Lower lobe of right lung (tissue), 2 donors: ENCODE data around the gene GTF3C5. TPM values are rescaled to one million over a fixed set of nuclear protein-coding genes. Genes with fewer than 3 reads are reported as not detected.

Experiments used
- ATAC-seq, 2 donors: fragments of 200-7000 bp; cut with Tn5 transposase; one replicate each; pipeline ENCODE4 v1.9.1; 2020 to 2022; ENCODE audit warnings: mild to moderate bottlenecking in 2 of 2, moderate library complexity in 2 of 2
- DNase-seq: peaks from one replicate; pipeline ENCODE4 v3.0.0-alpha.2; 2020
- H3K27ac ChIP-seq: fragments of 200-600 bp; one replicate; pipeline ENCODE4 v1.8.0; 2022
- H3K27me3 ChIP-seq: fragments of 200-600 bp; one replicate; pipeline ENCODE4 v1.8.0; 2022; ENCODE audit warnings: low read depth
- H3K36me3 ChIP-seq: fragments of 200-600 bp; one replicate; pipeline ENCODE4 v1.8.0; 2022; ENCODE audit warnings: mild to moderate bottlenecking
- H3K4me1 ChIP-seq: fragments of 200-600 bp; one replicate; pipeline ENCODE4 v1.8.0; 2022
- H3K4me3 ChIP-seq: fragments of 200-600 bp; one replicate; pipeline ENCODE4 v1.8.0; 2022; ENCODE audit warnings: mild to moderate bottlenecking
- H3K9me3 ChIP-seq: fragments of 200-600 bp; one replicate; pipeline ENCODE4 v1.8.0; 2022
- intact Hi-C: fragments of 100-400 bp; cut with DNase I; formaldehyde crosslinking; loops from one replicate; pipeline ENCODE4 v1.11.0; 2022
- total RNA-seq: library from RNA; stranded (reverse); fragmentation: NEBNext Ultra II Directional; extraction: Animal tissue kit (Norgen Biotek cat#: 25700); gene quantifications from one replicate; pipeline ENCODE4 v1.2.1, GENCODE V29; 2021
- TF ChIP-seq, protein P1 (sequence below): fragments of 200-600 bp; IDR thresholded peaks from one replicate; pipeline ENCODE4 v1.8.0; 2022; ENCODE audit warnings: antibody characterized with exemption, mild to moderate bottlenecking
- donor health status: DM: no; HTN: yes; CAD: no; lungs with severe emphysema.

Gene GTF3C5
- total RNA-seq, 1 donor from 2014 or later, result 44.8 TPM

DNA sequence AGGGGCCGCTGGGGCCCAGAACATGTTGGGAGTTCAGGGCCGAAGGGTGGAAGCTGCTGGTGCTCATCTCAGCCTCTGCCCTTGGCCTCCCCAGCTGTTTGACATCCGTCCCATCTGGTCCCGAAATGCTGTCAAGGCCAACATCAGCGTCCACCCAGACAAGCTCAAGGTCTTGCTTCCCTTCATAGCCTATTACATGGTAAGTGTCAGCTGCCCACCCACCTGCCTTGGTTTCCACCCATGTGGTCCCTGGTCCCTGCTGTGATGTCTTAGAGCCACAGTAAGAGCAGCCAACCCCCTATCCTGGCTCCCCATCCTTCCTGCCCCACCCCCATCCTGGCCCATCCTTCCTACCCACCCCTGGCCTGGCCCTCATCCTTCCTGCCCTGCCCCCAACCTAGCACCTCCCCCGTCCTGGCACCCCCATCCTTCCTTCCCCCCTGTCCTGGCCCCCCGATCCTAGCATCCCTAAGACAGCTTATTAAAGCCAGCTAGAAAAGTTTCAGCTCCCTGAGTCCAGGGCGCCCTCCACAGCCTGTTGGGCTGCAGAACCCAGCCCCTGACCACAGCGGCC lies 21.3 kb downstream of the GTF3C5 start:
- TF ChIP-seq, protein P1, sequence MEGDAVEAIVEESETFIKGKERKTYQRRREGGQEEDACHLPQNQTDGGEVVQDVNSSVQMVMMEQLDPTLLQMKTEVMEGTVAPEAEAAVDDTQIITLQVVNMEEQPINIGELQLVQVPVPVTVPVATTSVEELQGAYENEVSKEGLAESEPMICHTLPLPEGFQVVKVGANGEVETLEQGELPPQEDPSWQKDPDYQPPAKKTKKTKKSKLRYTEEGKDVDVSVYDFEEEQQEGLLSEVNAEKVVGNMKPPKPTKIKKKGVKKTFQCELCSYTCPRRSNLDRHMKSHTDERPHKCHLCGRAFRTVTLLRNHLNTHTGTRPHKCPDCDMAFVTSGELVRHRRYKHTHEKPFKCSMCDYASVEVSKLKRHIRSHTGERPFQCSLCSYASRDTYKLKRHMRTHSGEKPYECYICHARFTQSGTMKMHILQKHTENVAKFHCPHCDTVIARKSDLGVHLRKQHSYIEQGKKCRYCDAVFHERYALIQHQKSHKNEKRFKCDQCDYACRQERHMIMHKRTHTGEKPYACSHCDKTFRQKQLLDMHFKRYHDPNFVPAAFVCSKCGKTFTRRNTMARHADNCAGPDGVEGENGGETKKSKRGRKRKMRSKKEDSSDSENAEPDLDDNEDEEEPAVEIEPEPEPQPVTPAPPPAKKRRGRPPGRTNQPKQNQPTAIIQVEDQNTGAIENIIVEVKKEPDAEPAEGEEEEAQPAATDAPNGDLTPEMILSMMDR, result no peak
- intact Hi-C loops, result no loop called here
- Histone ChIP-seq H3K27ac (no peak overlapping the region), H3K27me3 (no peaks in the 10 kb centered on the region), H3K4me3 (no peak overlapping the region), H3K9me3 (no peaks in the 10 kb centered on the region), H3K4me1 (no peaks in the 10 kb centered on the region), H3K36me3 (peaks cover 99% of the 10 kb centered on the region)
- ATAC-seq (no peak), DNase-seq (peak; percentile 34)

DNA sequence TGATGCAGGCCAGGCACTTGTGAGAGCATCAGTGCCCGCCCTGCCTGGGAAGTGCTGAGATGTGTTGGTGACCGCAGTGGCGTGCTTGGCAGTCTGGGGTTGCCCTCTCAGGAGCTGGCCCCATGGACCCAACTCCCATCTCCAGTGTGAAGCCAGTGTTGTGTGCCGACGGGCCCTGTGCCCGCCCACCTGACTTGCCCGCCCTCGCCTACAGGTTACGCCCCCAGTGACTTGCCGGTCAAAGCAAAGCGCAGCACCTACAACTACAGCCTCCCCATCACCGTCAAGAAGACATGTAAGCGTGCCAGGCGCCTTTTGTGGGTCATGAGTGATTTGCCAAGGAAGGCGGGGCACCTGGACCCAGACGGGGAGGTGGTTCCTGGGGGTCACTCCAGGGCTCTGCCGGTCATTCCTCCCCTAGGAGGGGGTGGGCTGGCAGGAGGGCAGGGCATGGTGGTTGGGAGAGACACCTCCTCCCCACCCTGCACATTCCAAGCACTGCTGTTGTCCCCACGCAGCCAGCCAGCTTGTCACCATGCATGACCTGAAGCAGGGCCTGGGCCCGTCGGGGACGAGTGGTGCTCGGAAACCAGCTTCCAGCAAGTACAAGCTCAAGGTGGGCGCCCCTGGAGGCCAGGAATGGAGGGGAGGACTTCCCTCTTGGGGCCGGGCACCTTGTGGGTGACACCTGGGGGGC lies 23.5 kb downstream of the GTF3C5 start:
- ATAC-seq, result no peak
- Histone ChIP-seq H3K4me1 (peaks cover under 1% of the 10 kb centered on the region), H3K36me3 (peaks cover 92% of the 10 kb centered on the region), H3K27ac (no peak overlapping the region), H3K4me3 (no peak overlapping the region), H3K27me3 (no peaks in the 10 kb centered on the region), H3K9me3 (no peaks in the 10 kb centered on the region)
- peak; percentile 35 for DNase-seq
- intact Hi-C loops, result no loop called here
- TF ChIP-seq, protein P1, result no peak

DNA sequence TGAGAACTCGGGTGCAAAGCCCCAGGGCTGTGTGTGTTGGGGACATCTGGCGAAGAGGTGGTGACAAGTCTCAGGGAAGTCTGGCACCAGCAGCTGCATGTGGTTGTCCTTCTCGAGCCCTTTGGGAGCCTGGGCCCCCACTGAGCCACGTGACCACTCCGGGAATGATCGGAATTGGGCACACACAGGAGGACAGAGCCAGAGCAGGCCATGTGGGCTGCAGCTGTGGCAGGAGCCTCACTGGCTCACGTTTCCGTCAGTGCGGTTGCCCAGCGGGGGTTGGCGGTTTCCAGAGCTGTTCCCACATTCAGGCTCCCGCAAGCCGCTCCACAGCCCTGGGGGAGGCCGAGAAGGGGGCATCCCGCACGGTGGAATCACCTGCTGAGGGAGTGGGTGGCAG lies 24.2 kb downstream of the GTF3C5 start:
- Histone ChIP-seq H3K4me3 (no peak overlapping the region), H3K27ac (no peak overlapping the region), H3K4me1 (peaks cover 4% of the 10 kb centered on the region), H3K36me3 (peaks cover 86% of the 10 kb centered on the region), H3K9me3 (no peaks in the 10 kb centered on the region), H3K27me3 (no peaks in the 10 kb centered on the region)
- peak in 1 of 2 donors; percentile 28 for ATAC-seq
- TF ChIP-seq, protein P1, result no peak
- intact Hi-C loops, result no loop called here
- DNase-seq, result no peak

DNA sequence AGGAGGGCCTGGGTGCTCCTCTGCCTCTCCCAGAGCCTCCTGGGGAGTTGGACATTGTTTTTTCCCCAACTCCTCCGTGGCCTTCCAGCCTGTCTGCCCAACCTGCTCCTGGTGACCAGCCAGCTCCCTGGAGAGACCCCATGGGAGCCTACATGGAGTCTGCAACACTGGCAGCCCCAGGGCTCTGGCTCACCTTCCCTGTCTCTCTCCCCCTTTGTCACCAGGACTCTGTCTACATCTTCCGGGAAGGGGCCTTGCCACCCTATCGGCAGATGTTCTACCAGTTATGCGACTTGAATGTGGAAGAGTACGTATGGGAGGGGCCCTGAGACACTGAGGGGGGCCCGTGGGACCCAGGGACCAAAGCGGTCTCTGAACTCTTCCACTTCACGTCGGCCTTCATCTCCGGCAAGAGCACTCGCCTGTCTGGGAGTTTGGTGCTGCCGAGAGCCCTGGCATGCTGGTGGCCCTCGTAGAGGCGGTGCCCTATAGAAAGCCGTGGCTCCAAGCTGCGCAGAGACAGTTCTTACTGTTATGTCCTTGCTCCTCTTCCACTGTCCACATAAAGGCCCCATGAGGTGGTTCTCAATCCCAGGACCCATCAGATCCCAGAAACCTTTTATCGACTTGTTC lies 25.1 kb downstream of the GTF3C5 start:
- no peaks in the 10 kb centered on the region for H3K9me3 ChIP-seq
- peaks cover 77% of the 10 kb centered on the region for H3K36me3 ChIP-seq
- TF ChIP-seq, protein P1, result no peak
- H3K4me1 ChIP-seq, result peaks cover 4% of the 10 kb centered on the region
- H3K27ac ChIP-seq, result no peak overlapping the region
- no peaks in the 10 kb centered on the region for H3K27me3 ChIP-seq
- ATAC-seq (no peak), DNase-seq (no peak)
- intact Hi-C loops, result no loop called here
- no peak overlapping the region for H3K4me3 ChIP-seq

DNA sequence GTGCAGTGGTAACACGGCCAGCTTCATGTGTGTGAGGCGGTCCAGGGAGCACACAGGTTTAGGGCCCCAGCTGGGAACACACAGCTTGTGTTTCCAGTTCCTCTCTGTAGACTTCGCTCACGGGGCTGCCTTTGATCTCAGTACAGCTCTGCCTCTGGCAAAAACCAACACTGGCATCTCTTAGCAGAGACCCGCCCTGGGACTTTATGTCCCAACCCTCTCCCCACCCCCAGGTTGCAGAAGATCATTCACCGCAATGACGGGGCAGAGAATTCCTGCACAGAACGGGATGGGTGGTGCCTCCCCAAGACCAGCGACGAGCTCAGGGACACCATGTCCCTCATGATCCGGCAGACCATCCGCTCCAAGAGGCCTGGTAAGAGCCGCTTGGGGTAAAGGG lies 25.7 kb downstream of the GTF3C5 start:
- DNase-seq, result no peak
- H3K36me3 ChIP-seq, result peaks cover 71% of the 10 kb centered on the region

More for the DNA sequence above, 25.7 kb downstream of the GTF3C5 start:
- no peak for ATAC-seq
- H3K4me1 ChIP-seq, result peaks cover 4% of the 10 kb centered on the region
- no peak overlapping the region for H3K4me3 ChIP-seq
- no peak overlapping the region for H3K27ac ChIP-seq
- no peaks in the 10 kb centered on the region for H3K9me3 ChIP-seq
- intact Hi-C loops, result no loop called here
- no peaks in the 10 kb centered on the region for H3K27me3 ChIP-seq
- TF ChIP-seq, protein P1, result no peak
